Ecto neural progenitor cell (in vitro differentiated cells): Measurements from ENCODE around the gene GREB1L.

ENCODE experiments used
- DNase-seq: peaks from one replicate; pipeline ENCODE4 v3.0.0-alpha.2; 2018; ENCODE audit warnings: low spot score

Gene GREB1L

GRCh38 chr18:21449367-21450290 is 207.6 kb downstream of the GREB1L start:
- no peak for DNase-seq

GRCh38 chr18:21450503-21450902 is 208.5 kb downstream of the GREB1L start:
- no peak for DNase-seq

GRCh38 chr18:21450913-21451312 is 208.9 kb downstream of the GREB1L start:
- DNase-seq, result no peak

- no peak for DNase-seq
Measured at GRCh38 chr18:21451851-21452250, 209.8 kb downstream of the GREB1L start.

- no peak for DNase-seq
Measured at GRCh38 chr18:21452276-21452780, 210.3 kb downstream of the GREB1L start.

GRCh38 chr18:21452796-21453510 is 210.9 kb downstream of the GREB1L start:
- DNase-seq, result no peak

- no peak for DNase-seq
Measured at GRCh38 chr18:21453511-21453901, 211.5 kb downstream of the GREB1L start.

GRCh38 chr18:21454725-21455124 is 212.7 kb downstream of the GREB1L start:
- no peak for DNase-seq

GRCh38 chr18:21456428-21457178 is 214.6 kb downstream of the GREB1L start:
- no peak for DNase-seq

GRCh38 chr18:21457179-21457535 is 215.1 kb downstream of the GREB1L start:
- DNase-seq, result no peak

GRCh38 chr18:21458310-21458709 is 216.3 kb downstream of the GREB1L start:
- DNase-seq, result no peak

- DNase-seq, result no peak
Measured at GRCh38 chr18:21458788-21459187, 216.8 kb downstream of the GREB1L start.

GRCh38 chr18:21459706-21460286 is 217.8 kb downstream of the GREB1L start:
- DNase-seq, result no peak

GRCh38 chr18:21461460-21461859 is 219.4 kb downstream of the GREB1L start:
- DNase-seq, result no peak

- DNase-seq, result no peak
Measured at GRCh38 chr18:21463718-21464117, 221.7 kb downstream of the GREB1L start.

GRCh38 chr18:21468514-21469164 is 226.6 kb downstream of the GREB1L start:
- DNase-seq, result no peak

- DNase-seq, result no peak
Measured at GRCh38 chr18:21472741-21473140, 230.7 kb downstream of the GREB1L start.

- no peak for DNase-seq
Measured at GRCh38 chr18:21474621-21475020, 232.6 kb downstream of the GREB1L start.

GRCh38 chr18:21479721-21480120 is 237.7 kb downstream of the GREB1L start:
- DNase-seq, result no peak

- no peak for DNase-seq
Measured at GRCh38 chr18:21481739-21482138, 239.7 kb downstream of the GREB1L start.

- no peak for DNase-seq
Measured at GRCh38 chr18:21483051-21483450, 241.0 kb downstream of the GREB1L start.
